ENCODE data around the gene CHST15.

CHST15 gene

GRCh38 chr10:124059551-124059950 lies 33.8 kb downstream of the CHST15 start:
- no peak for DNase-seq (ENCODE audit: low read depth)

GRCh38 chr10:124058346-124059003 lies 34.9 kb downstream of the CHST15 start:
- peak; percentile 5 for DNase-seq (ENCODE audit: low read depth)
- TF ChIP-seq, protein P1, sequence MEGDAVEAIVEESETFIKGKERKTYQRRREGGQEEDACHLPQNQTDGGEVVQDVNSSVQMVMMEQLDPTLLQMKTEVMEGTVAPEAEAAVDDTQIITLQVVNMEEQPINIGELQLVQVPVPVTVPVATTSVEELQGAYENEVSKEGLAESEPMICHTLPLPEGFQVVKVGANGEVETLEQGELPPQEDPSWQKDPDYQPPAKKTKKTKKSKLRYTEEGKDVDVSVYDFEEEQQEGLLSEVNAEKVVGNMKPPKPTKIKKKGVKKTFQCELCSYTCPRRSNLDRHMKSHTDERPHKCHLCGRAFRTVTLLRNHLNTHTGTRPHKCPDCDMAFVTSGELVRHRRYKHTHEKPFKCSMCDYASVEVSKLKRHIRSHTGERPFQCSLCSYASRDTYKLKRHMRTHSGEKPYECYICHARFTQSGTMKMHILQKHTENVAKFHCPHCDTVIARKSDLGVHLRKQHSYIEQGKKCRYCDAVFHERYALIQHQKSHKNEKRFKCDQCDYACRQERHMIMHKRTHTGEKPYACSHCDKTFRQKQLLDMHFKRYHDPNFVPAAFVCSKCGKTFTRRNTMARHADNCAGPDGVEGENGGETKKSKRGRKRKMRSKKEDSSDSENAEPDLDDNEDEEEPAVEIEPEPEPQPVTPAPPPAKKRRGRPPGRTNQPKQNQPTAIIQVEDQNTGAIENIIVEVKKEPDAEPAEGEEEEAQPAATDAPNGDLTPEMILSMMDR (conservative IDR thresholded peaks at IDR 0.05; ENCODE audit: low read length) = no peak
- no peak overlapping the region for H3K4me3 ChIP-seq (ENCODE audit: low read length)

More at GRCh38 chr10:124059551-124059950, 33.8 kb downstream of the CHST15 start:
- H3K4me3 ChIP-seq (ENCODE audit: low read length) = no peak overlapping the region
- TF ChIP-seq, protein P1 (conservative IDR thresholded peaks at IDR 0.05; ENCODE audit: low read length) = no peak

DNA sequence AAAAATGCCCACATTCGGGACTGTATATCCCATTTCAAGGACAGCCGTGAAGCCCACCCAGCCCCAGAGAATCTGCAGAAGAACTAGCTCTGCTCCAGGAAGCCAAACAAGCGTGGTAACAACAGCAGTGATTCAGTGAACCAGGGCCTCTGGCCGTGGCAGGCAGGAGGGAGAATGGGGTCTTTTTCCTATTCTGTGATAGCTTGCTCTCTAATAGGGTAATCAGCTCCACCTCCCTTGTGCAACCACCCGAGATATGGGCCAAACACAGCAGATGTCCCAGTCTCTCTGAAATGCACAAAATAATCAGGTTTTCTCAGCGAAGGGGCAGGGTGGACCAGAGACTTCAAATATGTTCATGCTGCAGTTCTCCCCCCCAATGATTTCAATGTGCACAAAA lies 35.8 kb downstream of the CHST15 start:
- no peak overlapping the region for H3K4me3 ChIP-seq (ENCODE audit: low read length)
- DNase-seq (ENCODE audit: low read depth) = no peak
- TF ChIP-seq, protein P1 (conservative IDR thresholded peaks at IDR 0.05; ENCODE audit: low read length) = no peak

DNA sequence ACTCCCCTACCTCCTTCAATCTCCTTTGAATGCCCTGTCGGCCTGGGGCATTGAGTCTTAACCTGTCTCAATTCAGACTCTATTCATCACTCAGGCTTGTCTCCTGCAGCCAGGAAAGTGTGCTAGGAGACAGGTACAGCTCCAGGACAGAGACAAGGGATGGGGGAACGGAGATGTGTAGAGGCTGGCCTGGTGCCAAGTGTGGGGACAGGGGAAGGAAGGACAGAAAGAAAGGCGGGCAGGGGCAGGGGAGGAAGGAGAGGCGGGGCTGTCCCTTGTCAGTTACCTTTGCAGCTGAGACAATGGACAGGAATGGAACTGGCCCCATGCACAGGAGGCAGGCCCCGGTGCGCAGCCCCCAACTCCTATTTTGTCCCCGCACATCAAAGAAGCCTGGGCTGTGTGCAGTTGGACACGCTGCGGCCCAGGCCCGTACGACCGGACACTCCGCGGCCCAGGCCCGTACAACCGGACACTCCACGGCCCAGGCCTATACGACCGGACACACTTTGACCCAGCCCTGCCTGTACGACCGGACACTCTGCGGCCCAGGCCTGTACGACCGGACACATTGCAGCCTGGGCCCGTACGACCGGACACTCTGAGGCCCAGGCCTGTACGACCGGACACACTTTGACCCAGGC lies 36.9 kb downstream of the CHST15 start:
- TF ChIP-seq, protein P1 (conservative IDR thresholded peaks at IDR 0.05; ENCODE audit: low read length) = no peak
- H3K4me3 ChIP-seq (ENCODE audit: low read length) = no peak overlapping the region
- DNase-seq (ENCODE audit: low read depth) = no peak

GRCh38 chr10:124053971-124054370 lies 39.4 kb downstream of the CHST15 start:
- TF ChIP-seq, protein P1 (conservative IDR thresholded peaks at IDR 0.05; ENCODE audit: low read length) = no peak
- DNase-seq (ENCODE audit: low read depth) = no peak
- no peak overlapping the region for H3K4me3 ChIP-seq (ENCODE audit: low read length)

DNA sequence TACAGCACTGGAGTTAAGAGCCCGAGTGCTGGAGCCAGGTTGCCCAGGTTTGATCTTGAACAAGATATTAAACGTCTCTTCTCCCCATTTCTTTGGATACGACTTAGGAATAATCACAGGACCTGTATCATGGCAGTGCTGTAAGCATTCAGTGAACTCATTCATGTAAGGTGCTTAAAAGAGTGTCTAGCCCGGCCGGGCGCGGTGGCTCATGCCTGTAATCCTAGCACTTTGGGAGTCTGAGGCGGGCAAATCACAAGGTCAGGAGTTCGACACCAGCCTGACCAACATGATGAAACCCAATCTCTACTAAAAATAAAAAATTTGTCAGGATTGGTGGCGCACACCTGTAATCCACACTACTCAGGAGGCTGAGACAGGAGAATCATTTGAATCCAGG lies 40.8 kb downstream of the CHST15 start:
- DNase-seq (ENCODE audit: low read depth) = no peak
- no peak overlapping the region for H3K4me3 ChIP-seq (ENCODE audit: low read length)
- TF ChIP-seq, protein P1 (conservative IDR thresholded peaks at IDR 0.05; ENCODE audit: low read length) = no peak
